Kidney capillary endothelial cell (primary cell): Measurements from ENCODE around the gene ZNF695.
"Not testable (repeated sequence)": the region's sequence is repeated elsewhere in the genome, so short reads cannot be mapped to it uniquely, and the experiment has no call there.

Experiments used
- DNase-seq: peaks from one replicate; pipeline ENCODE4 v3.0.0-alpha.2; 2018; ENCODE audit warnings: low spot score

ZNF695 gene

GRCh38 chr1:247007511-247008405, at the start of gene ZNF695:
TSS of gene ZNF695 (minus strand) at chr1:247008057. CDS start at chr1:247007908, 149 bp downstream.
- DNase-seq, result peak; percentile 94

GRCh38 chr1:247056071-247056470, 48.2 kb upstream of the ZNF695 start:
- DNase-seq, result no peak

- peak; percentile 65 for DNase-seq
Measured at GRCh38 chr1:247054992-247055415, 47.1 kb upstream of the ZNF695 start.

GRCh38 chr1:247047702-247048101, 39.8 kb upstream of the ZNF695 start:
- DNase-seq, result no peak

GRCh38 chr1:247047260-247047659, 39.4 kb upstream of the ZNF695 start:
- DNase-seq, result no peak

DNA sequence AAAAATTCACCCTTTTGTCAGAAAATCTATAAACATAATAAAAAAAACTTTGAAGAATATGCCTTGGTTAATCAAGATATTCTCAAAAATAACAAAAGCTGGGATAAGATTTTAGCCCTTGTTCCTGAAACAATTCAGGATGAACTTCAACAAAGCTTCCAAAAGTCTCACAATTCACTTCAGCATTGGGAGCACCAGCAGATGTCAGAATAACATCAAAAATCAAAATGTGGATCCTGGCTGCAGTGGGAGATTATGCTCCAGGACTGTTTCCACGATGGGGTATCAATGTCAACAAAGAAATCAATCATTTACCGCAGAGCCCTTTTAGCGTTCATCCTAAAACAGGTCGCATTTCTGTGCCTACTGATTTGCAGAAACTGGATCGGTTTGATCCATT, 35.5 kb upstream of the ZNF695 start:
- DNase-seq, result no peak

- no peak for DNase-seq
Measured at GRCh38 chr1:247037511-247038320, 29.9 kb upstream of the ZNF695 start.

GRCh38 chr1:247032306-247032705, 24.4 kb upstream of the ZNF695 start:
- DNase-seq, result not testable (repeated sequence)

GRCh38 chr1:247024658-247025057, 16.8 kb upstream of the ZNF695 start:
- not testable (repeated sequence) for DNase-seq

DNA sequence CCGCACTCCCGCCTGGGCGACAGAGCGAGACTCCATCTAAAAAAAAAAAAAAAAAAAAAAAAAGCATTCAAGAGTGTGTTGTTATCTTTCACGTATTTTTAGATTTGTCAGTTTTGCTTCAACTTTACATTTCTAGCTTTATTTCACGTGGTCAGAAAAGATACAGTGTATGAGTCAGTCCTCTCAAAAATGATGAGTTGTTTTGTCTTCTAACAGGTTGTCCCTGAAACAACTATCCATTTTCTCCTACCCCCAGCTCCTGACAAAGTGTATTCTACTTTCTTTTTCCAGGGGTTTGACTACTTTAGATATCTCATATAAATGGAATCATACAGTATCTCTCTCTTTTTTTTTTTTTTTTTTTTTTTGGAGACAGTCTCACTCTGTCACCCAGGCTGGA, 5.5 kb upstream of the ZNF695 start:
- no peak for DNase-seq

GRCh38 chr1:247008406-247008799, 546 bp upstream of the ZNF695 start:
- DNase-seq, result no peak

GRCh38 chr1:247004081-247004480, 3.8 kb downstream of the ZNF695 start:
- not testable (repeated sequence) for DNase-seq

- no peak for DNase-seq
Measured at GRCh38 chr1:246989901-246990300, 18.0 kb downstream of the ZNF695 start.

DNA sequence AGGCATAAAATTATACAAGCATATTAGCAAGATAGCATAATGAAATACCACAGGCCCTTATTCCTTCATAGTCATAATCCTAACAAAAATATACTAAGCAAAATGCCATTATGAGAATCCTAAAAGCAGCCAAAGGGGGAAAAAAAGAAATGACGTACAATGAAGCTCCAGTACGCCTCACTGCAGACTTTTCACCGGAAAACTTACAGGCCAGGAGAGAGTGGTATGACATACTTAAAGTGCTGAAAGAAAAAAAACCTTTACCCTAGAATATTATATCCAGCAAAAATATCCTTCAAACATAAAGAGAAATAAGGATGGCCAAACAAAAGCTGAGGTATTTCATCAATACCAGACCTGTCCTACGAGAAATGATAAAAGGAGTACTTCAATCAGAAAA, 19.5 kb downstream of the ZNF695 start:
- no peak for DNase-seq

DNA sequence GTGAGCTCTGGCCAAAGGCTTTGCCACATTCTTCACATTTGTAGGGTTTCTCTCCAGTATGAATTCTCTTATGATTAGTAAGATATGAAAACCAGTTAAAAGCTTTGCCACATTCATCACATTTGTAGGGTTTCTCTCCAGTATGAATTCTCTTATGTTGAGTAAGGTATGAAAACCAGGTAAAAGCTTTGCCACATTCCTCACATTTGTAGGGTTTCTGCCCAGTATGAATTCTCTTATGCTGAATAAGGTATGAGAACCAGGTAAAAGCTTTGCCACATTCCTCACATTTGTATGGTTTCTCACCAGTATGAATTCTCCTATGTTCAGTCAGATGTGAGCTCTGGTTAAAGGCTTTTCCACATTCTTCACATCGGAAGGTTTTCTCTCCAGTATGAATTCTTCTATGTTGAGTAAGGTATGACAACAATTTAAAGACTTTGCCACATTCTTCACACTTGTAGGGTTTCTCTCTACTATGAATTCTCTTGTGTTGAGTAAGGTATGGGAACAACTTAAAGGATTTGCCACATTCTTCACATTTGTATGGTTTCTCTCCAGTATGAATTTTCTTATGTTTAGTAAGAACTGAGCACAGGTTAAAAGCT, 20.7 kb downstream of the ZNF695 start:
- DNase-seq, result no peak

GRCh38 chr1:246978785-246979184, 29.1 kb downstream of the ZNF695 start:
- DNase-seq, result no peak

GRCh38 chr1:246978281-246978680, 29.6 kb downstream of the ZNF695 start:
- DNase-seq, result no peak

GRCh38 chr1:246971969-246972368, 35.9 kb downstream of the ZNF695 start:
- no peak for DNase-seq

DNA sequence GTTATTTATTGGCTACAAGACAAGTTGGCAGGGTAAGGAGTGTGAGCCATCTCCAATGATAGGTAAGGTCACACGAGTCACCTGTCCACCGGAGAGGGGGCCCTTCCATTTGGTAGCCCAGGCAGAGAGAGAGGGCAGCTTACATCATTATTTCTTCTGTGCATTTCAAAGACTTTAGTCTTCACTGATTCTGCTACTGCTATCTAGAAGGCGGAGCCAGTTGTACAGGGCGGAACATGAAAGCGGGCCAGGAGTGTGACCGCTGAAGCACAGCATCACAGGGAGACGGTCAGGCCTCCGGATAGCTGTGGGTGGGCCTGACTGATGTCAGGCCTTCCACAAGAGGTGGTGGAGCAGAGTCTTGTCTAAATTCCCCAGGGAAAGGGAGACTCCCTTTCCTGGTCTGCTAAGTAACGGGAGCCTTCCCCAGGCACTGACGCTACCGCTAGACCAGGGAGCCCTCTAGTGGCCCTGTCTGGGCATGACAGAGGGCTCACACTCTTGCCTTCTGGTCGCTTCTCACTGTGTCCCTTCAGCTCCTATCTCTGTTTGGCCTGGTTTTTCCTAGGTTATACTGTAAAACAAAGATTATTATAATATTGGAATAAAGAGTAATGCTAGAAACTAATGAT, 36.7 kb downstream of the ZNF695 start:
- no peak for DNase-seq

DNA sequence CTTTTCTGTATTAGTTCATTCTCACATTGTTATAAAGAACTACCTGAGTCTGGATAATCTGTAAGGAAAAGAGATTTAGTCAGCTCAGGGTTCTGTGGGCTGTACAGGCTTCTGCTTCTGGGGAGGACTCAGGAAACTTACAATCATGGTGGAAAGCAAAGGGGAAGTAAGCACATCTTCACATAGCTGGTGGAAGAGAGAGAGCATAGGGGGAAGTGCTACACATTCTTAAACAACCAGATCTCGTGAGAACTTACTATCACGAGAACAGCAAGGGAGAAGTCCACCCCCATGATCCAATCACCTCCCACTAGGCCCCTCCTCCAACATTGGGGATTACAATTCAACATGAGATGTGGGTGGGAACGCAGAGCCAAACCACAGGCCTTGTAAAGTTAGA, 38.2 kb downstream of the ZNF695 start:
- no peak for DNase-seq

DNA sequence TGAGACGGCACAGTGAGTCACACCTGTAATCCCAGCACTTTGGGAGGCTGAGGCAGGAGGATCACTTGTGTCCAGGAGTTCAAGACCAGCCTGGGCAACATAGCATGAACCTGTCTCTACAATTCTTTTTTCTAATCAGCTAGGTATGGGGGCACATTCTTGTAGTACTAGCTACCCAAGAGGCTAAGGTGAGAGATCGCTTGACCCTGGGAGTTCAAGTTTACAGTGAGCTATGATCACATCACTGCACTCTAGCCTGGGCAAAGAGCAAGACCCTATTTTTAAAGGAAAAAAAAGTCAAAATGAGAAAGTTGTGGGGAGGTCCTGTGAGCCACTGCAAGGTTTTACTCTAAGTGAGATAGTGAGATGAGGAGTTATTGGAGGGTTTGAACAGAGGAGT, 41.4 kb downstream of the ZNF695 start:
- DNase-seq, result no peak
